HepG2 (cell line): ENCODE measurements around the gene ARL16. TPM values are rescaled to one million over a fixed set of nuclear protein-coding genes. Genes with fewer than 3 reads are reported as not detected.

ENCODE experiments used
- ISL2 ChIP-seq: sonication (generic); formaldehyde crosslinking; IDR thresholded peaks from 2 replicates; pipeline ENCODE4 v1.5.0; 2020; ENCODE audit warnings: missing genetic modification reagents
- JUND ChIP-seq: sonication (generic); formaldehyde crosslinking; IDR thresholded peaks from 2 replicates; pipeline ENCODE4 v1.8.0; 2022; ENCODE audit warnings: mild to moderate bottlenecking, missing genetic modification reagents
- MBNL3 ChIP-seq: fragments of 250-450 bp; sonication (Bioruptor Pico); conservative IDR thresholded peaks from 2 replicates; pipeline ENCODE4 v1.8.0; 2022; ENCODE audit warnings: mild to moderate bottlenecking, inconsistent platforms
- ZFP36L1 ChIP-seq: sonication (generic); formaldehyde crosslinking; IDR thresholded peaks from 2 replicates; pipeline ENCODE4 v1.8.0; 2022; ENCODE audit warnings: mild to moderate bottlenecking, missing genetic modification reagents, moderate library complexity
- ZNF124 ChIP-seq: sonication (generic); formaldehyde crosslinking; IDR thresholded peaks from 2 replicates; pipeline ENCODE4 v1.4.0; 2020; ENCODE audit warnings: missing genetic modification reagents
- ZNF24 ChIP-seq: fragments of 450-650 bp; IDR thresholded peaks from 2 replicates; pipeline ENCODE4 v1.6.1; 2017; ENCODE audit warnings: antibody characterized with exemption, mild to moderate bottlenecking
- ZNF547 ChIP-seq: sonication (generic); formaldehyde crosslinking; IDR thresholded peaks from 2 replicates; pipeline ENCODE4 v1.5.1; 2020; ENCODE audit warnings: mild to moderate bottlenecking, missing genetic modification reagents
- ZNF616 ChIP-seq: sonication (generic); formaldehyde crosslinking; IDR thresholded peaks from 2 replicates; pipeline ENCODE4 v1.5.0; 2020; ENCODE audit warnings: low read depth, mild to moderate bottlenecking, missing genetic modification reagents
- ZNF644 ChIP-seq: IDR thresholded peaks from 2 replicates; pipeline ENCODE4 v1.6.1; 2016; ENCODE audit warnings: low read depth
- ZNF772 ChIP-seq: sonication (generic); formaldehyde crosslinking; IDR thresholded peaks from 2 replicates; pipeline ENCODE4 v1.5.0; 2020; ENCODE audit warnings: mild to moderate bottlenecking, missing genetic modification reagents
- polyA plus RNA-seq, 8 experiments: library from polyadenylated mRNA; depleted of rRNA in 3 of 8; stranded (reverse) in 7 of 8; unstranded in 1 of 8; fragments of >200 nt; fragmentation: Illumina TruSeq in 4 of 8; extraction: Trizol in 4 of 8; gene quantifications; 2 replicates each; pipeline versions ENCODE4 v1.2.1 to v1.2.3, GENCODE V29; 2011 to 2016; ENCODE audit warnings: low read depth in 4 of 8, missing spikeins in 1 of 8, mixed read lengths in 1 of 8; ENCODE audit not compliant: insufficient read depth in 1 of 8
- total RNA-seq, 5 experiments: library from RNA; depleted of rRNA; stranded (reverse); fragments of >200 nt; fragmentation: Illumina TruSeq; extraction: Trizol; gene quantifications; 2 replicates each; pipeline ENCODE4 v1.2.3, GENCODE V29; 2016; ENCODE audit warnings: low read depth in 1 of 5
- TF ChIP-seq, protein P1 (sequence below): sonication (generic); formaldehyde crosslinking; IDR thresholded peaks from 2 replicates; pipeline ENCODE4 v1.4.0; 2020; ENCODE audit warnings: mild to moderate bottlenecking, missing genetic modification reagents, borderline replicate concordance
- TF ChIP-seq, protein P2 (sequence below): sonication (generic); formaldehyde crosslinking; IDR thresholded peaks from 2 replicates; pipeline ENCODE4 v1.4.0; 2020; ENCODE audit warnings: missing genetic modification reagents, borderline replicate concordance
- TF ChIP-seq, protein P3 (sequence below): sonication (generic); formaldehyde crosslinking; IDR thresholded peaks from 2 replicates; pipeline ENCODE4 v1.4.0; 2020; ENCODE audit warnings: missing genetic modification reagents
- TF ChIP-seq, protein P4 (sequence below): sonication (generic); formaldehyde crosslinking; IDR thresholded peaks from 2 replicates; pipeline ENCODE4 v1.4.0; 2020; ENCODE audit warnings: mild to moderate bottlenecking, missing genetic modification reagents
- TF ChIP-seq, protein P5 (sequence below): IDR thresholded peaks from 2 replicates; pipeline ENCODE4 v1.6.1; 2016
- TF ChIP-seq, protein P6 (sequence below): sonication (generic); formaldehyde crosslinking; conservative IDR thresholded peaks from 2 replicates; pipeline ENCODE4 v1.8.0; 2022; ENCODE audit warnings: missing genetic modification reagents

ARL16 gene
- total and polyA plus RNA-seq, 2 of the 13 experiments (the other 11 are each of a cell fraction or from before 2014, with no cell fraction given): 20.8 to 30.8 TPM

DNA sequence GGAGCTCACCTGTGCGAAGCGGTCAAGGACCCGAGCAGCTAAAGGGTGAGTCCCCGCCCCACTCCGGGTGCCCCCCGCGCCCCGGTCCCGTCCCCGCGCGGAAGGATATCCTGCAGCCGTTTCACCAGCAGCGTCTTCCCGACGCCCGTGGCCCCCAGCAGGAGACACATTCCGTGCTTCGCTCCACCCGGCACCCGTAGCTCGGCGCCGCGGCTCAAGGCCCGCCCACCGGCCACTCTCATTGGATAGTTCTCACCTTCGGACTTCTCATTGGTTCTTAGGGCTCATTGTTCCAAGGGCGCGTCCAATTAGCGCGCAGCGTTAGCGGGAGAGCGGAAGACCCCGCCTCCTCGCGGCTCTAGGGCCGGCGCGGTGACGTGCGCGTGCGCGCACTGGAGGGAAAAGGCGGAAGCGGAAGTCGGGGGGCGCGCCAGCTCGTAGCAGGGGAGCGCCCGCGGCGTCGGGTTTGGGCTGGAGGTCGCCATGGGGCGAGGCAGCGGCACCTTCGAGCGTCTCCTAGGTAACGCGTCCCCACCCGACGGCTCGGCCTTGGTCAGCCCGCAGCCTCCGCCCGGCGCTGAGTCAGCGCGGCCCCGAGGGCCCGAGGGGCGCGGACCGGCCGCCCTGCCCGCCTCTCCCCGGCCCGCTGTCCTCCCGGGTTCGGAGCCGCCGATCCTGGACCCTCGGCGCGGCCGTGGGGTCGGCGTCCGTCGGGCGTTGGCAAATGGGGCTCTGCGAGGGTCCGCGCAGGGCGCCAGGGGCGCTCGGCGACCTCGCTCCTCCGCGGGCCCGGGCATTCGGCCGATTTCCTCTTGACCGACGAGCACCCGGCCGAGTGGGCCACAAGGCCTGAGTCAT lies at the start of gene ARL16, which contains the start of gene HGS (continued):
- TF ChIP-seq, protein P1, sequence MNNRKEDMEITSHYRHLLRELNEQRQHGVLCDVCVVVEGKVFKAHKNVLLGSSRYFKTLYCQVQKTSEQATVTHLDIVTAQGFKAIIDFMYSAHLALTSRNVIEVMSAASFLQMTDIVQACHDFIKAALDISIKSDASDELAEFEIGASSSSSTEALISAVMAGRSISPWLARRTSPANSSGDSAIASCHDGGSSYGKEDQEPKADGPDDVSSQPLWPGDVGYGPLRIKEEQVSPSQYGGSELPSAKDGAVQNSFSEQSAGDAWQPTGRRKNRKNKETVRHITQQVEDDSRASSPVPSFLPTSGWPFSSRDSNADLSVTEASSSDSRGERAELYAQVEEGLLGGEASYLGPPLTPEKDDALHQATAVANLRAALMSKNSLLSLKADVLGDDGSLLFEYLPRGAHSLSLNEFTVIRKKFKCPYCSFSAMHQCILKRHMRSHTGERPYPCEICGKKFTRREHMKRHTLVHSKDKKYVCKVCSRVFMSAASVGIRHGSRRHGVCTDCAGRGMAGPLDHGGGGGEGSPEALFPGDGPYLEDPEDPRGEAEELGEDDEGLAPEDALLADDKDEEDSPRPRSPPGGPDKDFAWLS (CRISPR knock-in tag): no peak
- TF ChIP-seq, protein P2, sequence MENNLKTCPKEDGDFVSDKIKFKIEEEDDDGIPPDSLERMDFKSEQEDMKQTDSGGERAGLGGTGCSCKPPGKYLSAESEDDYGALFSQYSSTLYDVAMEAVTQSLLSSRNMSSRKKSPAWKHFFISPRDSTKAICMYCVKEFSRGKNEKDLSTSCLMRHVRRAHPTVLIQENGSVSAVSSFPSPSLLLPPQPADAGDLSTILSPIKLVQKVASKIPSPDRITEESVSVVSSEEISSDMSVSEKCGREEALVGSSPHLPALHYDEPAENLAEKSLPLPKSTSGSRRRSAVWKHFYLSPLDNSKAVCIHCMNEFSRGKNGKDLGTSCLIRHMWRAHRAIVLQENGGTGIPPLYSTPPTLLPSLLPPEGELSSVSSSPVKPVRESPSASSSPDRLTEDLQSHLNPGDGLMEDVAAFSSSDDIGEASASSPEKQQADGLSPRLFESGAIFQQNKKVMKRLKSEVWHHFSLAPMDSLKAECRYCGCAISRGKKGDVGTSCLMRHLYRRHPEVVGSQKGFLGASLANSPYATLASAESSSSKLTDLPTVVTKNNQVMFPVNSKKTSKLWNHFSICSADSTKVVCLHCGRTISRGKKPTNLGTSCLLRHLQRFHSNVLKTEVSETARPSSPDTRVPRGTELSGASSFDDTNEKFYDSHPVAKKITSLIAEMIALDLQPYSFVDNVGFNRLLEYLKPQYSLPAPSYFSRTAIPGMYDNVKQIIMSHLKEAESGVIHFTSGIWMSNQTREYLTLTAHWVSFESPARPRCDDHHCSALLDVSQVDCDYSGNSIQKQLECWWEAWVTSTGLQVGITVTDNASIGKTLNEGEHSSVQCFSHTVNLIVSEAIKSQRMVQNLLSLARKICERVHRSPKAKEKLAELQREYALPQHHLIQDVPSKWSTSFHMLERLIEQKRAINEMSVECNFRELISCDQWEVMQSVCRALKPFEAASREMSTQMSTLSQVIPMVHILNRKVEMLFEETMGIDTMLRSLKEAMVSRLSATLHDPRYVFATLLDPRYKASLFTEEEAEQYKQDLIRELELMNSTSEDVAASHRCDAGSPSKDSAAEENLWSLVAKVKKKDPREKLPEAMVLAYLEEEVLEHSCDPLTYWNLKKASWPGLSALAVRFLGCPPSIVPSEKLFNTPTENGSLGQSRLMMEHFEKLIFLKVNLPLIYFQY (CRISPR knock-in tag): peak; percentile 24; the same call in 1 of the 2 replicates
- TF ChIP-seq, protein P3, sequence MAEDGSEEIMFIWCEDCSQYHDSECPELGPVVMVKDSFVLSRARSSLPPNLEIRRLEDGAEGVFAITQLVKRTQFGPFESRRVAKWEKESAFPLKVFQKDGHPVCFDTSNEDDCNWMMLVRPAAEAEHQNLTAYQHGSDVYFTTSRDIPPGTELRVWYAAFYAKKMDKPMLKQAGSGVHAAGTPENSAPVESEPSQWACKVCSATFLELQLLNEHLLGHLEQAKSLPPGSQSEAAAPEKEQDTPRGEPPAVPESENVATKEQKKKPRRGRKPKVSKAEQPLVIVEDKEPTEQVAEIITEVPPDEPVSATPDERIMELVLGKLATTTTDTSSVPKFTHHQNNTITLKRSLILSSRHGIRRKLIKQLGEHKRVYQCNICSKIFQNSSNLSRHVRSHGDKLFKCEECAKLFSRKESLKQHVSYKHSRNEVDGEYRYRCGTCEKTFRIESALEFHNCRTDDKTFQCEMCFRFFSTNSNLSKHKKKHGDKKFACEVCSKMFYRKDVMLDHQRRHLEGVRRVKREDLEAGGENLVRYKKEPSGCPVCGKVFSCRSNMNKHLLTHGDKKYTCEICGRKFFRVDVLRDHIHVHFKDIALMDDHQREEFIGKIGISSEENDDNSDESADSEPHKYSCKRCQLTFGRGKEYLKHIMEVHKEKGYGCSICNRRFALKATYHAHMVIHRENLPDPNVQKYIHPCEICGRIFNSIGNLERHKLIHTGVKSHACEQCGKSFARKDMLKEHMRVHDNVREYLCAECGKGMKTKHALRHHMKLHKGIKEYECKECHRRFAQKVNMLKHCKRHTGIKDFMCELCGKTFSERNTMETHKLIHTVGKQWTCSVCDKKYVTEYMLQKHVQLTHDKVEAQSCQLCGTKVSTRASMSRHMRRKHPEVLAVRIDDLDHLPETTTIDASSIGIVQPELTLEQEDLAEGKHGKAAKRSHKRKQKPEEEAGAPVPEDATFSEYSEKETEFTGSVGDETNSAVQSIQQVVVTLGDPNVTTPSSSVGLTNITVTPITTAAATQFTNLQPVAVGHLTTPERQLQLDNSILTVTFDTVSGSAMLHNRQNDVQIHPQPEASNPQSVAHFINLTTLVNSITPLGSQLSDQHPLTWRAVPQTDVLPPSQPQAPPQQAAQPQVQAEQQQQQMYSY (CRISPR knock-in tag): 0 out of 2 replicates have a peak, but pooled peaks have one; percentile 21
- TF ChIP-seq ZFP36L1 (CRISPR knock-in tag) (no peak), ISL2 (CRISPR knock-in tag) (peak; percentile 78), ZNF124 (CRISPR knock-in tag) (0 out of 2 replicates have a peak, but pooled peaks have one; percentile 53), JUND (CRISPR knock-in tag) (no peak), MBNL3 (CRISPR knock-in tag) (no peak), ZNF547 (no peak), ZNF616 (CRISPR knock-in tag) (0 out of 2 replicates have a peak, but pooled peaks have one; percentile 7), ZNF644 (CRISPR knock-in tag) (no peak), ZNF772 (CRISPR knock-in tag) (peak; percentile 81; the same call in 1 of the 2 replicates), ZNF24 (no peak)
- TF ChIP-seq, protein P4, sequence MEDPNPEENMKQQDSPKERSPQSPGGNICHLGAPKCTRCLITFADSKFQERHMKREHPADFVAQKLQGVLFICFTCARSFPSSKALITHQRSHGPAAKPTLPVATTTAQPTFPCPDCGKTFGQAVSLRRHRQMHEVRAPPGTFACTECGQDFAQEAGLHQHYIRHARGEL: no peak
- TF ChIP-seq, protein P5, sequence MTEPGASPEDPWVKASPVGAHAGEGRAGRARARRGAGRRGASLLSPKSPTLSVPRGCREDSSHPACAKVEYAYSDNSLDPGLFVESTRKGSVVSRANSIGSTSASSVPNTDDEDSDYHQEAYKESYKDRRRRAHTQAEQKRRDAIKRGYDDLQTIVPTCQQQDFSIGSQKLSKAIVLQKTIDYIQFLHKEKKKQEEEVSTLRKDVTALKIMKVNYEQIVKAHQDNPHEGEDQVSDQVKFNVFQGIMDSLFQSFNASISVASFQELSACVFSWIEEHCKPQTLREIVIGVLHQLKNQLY (CRISPR knock-in tag): peak; percentile 36; the same call in 1 of the 2 replicates
- TF ChIP-seq, protein P6, sequence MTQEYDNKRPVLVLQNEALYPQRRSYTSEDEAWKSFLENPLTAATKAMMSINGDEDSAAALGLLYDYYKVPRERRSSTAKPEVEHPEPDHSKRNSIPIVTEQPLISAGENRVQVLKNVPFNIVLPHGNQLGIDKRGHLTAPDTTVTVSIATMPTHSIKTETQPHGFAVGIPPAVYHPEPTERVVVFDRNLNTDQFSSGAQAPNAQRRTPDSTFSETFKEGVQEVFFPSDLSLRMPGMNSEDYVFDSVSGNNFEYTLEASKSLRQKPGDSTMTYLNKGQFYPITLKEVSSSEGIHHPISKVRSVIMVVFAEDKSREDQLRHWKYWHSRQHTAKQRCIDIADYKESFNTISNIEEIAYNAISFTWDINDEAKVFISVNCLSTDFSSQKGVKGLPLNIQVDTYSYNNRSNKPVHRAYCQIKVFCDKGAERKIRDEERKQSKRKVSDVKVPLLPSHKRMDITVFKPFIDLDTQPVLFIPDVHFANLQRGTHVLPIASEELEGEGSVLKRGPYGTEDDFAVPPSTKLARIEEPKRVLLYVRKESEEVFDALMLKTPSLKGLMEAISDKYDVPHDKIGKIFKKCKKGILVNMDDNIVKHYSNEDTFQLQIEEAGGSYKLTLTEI (CRISPR knock-in tag): no peak
